GM21529 (cell line): ENCODE measurements around the gene CBFA2T2.
A peak's percentile ranks its signal among the peaks of the same experiment; 100 is the strongest.

Experiments
- ATAC-seq: cut with Tn5 transposase; IDR thresholded peaks from one replicate; pipeline ENCODE4 v1.9.1; 2021; ENCODE audit not compliant: unreplicated experiment

Gene CBFA2T2

GRCh38 chr20:33676121-33676520 lies 186.2 kb downstream of the CBFA2T2 start:
- ATAC-seq: no peak

GRCh38 chr20:33676652-33677645 lies 187.1 kb downstream of the CBFA2T2 start:
- no peak for ATAC-seq

GRCh38 chr20:33677991-33678702 lies 188.3 kb downstream of the CBFA2T2 start:
- ATAC-seq: no peak

GRCh38 chr20:33679758-33680485 lies 190.0 kb downstream of the CBFA2T2 start:
- peak; percentile 60 for ATAC-seq

- ATAC-seq: no peak
Observed at GRCh38 chr20:33680686-33681085, 190.8 kb downstream of the CBFA2T2 start.

- ATAC-seq: no peak
Observed at GRCh38 chr20:33681288-33681687, 191.4 kb downstream of the CBFA2T2 start.

- no peak for ATAC-seq
Observed at GRCh38 chr20:33681728-33682353, 191.9 kb downstream of the CBFA2T2 start.

- no peak for ATAC-seq
Observed at GRCh38 chr20:33684533-33685327, 194.8 kb downstream of the CBFA2T2 start.

GRCh38 chr20:33685328-33686099 lies 195.6 kb downstream of the CBFA2T2 start:
- peak; percentile 46 for ATAC-seq

GRCh38 chr20:33686100-33686983 lies 196.4 kb downstream of the CBFA2T2 start, which contains the start of gene E2F1:
Gene E2F1 (minus strand): TSS chr20:33686385. CDS start chr20:33686264, 121 bp downstream.
- peak; percentile 79 for ATAC-seq

- ATAC-seq: no peak
Observed at GRCh38 chr20:33686984-33687366, 197.1 kb downstream of the CBFA2T2 start.

- ATAC-seq: no peak
Observed at GRCh38 chr20:33687370-33687915, 197.5 kb downstream of the CBFA2T2 start.

- no peak for ATAC-seq
Observed at GRCh38 chr20:33687993-33688937, 198.4 kb downstream of the CBFA2T2 start.

GRCh38 chr20:33688938-33689424 lies 199.1 kb downstream of the CBFA2T2 start:
- ATAC-seq: no peak

GRCh38 chr20:33689493-33689892 lies 199.6 kb downstream of the CBFA2T2 start:
- no peak for ATAC-seq

- ATAC-seq: no peak
Observed at GRCh38 chr20:33689973-33690372, 200.1 kb downstream of the CBFA2T2 start.

- no peak for ATAC-seq
Observed at GRCh38 chr20:33693289-33693688, 203.4 kb downstream of the CBFA2T2 start.
